Right lobe of liver (tissue), 6 donors: ENCODE measurements around the gene TSPAN18. TPM values are rescaled to one million over a fixed set of nuclear protein-coding genes. Genes with fewer than 3 reads are reported as not detected.

Source experiments
- ATAC-seq, 4 donors: fragments of 200-7000 bp; cut with Tn5 transposase; one replicate each; pipeline ENCODE4 v1.9.1; 2020; ENCODE audit warnings: mild to moderate bottlenecking in 4 of 4, moderate library complexity in 4 of 4
- DNase-seq, 3 donors: peaks; one replicate each; pipeline ENCODE4 v3.0.0-alpha.2; 2020
- H3K27ac ChIP-seq, 3 donors: fragments of 200-600 bp; one replicate each; pipeline ENCODE4 v1.8.0; 2022
- H3K27me3 ChIP-seq, 2 donors: fragments of 200-600 bp; one replicate each; pipeline ENCODE4 v1.8.0; 2022
- H3K36me3 ChIP-seq, 4 donors: fragments of 200-600 bp; sonication (generic) in 1 of 4; one replicate each; pipeline versions ENCODE4 v1.5.1 to v1.8.0; 2017 to 2022; ENCODE audit warnings: control low read depth in 1 of 4
- H3K4me1 ChIP-seq, 4 donors: fragments of 200-600 bp; sonication (generic) in 1 of 4; one replicate each; pipeline versions ENCODE4 v1.5.1 to v1.8.0; 2017 to 2022; ENCODE audit warnings: control low read depth in 1 of 4
- H3K4me3 ChIP-seq, 3 donors: fragments of 200-600 bp; one replicate each; pipeline ENCODE4 v1.8.0; 2022
- H3K9me3 ChIP-seq, 4 donors: fragments of 200-600 bp; sonication (generic) in 1 of 4; one replicate each; pipeline versions ENCODE4 v1.5.1 to v1.8.0; 2017 to 2022; ENCODE audit warnings: control low read depth in 1 of 4
- CTCF ChIP-seq, 4 donors: fragments of 200-600 bp in 3 of 4; fragments of 450-650 bp in 1 of 4; IDR thresholded peaks; one replicate each; pipeline versions ENCODE4 v1.5.1 to v1.8.0; 2016 to 2022; ENCODE audit warnings: antibody characterized with exemption in 4 of 4, mild to moderate bottlenecking in 2 of 4
- POLR2A ChIP-seq: fragments of 450-650 bp; IDR thresholded peaks from one replicate; pipeline ENCODE4 v1.6.1; 2017; ENCODE audit warnings: antibody characterized with exemption, mild to moderate bottlenecking
- WGBS: methylation state at CpG from one replicate; pipeline ENCODE4 v1.1.6; 2018; ENCODE audit warnings: low coverage, low lambda C conversion rate; ENCODE audit not compliant: insufficient coverage; ENCODE audit errors: missing lambda C conversion rate; 5-methylcytosine and 5-hydroxymethylcytosine counted together
- intact Hi-C, 2 donors: fragments of 100-400 bp; cut with DNase I; formaldehyde crosslinking; loops; one replicate each; pipeline versions ENCODE4 v1.11.2 to v1.14.1; 2022
- total RNA-seq, 6 experiments: library from RNA; depleted of rRNA in 2 of 6; stranded (reverse); fragments of >200 nt in 2 of 6; fragmentation: NEBNext Ultra II Directional in 3 of 6; extraction: Animal tissue kit (Norgen Biotek cat#: 25700) in 3 of 6; gene quantifications; one replicate each; pipeline versions ENCODE4 v1.1.0 to v1.2.4, GENCODE V29; 2016 to 2023
- donor health status: DM: no; HTN: yes; CAD: no.
- donor health status: DM: no; HTN: no; CAD: no.
- donor health status: DM: no; HTN: no; CAD: no.
- donor health status: DM: no; HTN: yes; CAD: no.
- donor health status: DM: no; HTN: yes; CAD: no.

Gene TSPAN18
- total RNA-seq, 6 experiments from 2014 or later, result 3.4 to 10.6 (median 5.3) TPM

GRCh38 chr11:44687388-44687787 lies 39.4 kb upstream of the TSPAN18 start:
- intact Hi-C loops, result no loop called here
- DNase-seq, result no peak
- no peak overlapping the region for H3K27ac ChIP-seq
- TF ChIP-seq CTCF (IDR thresholded peaks at IDR 0.05), result no peak
- no peak for TF ChIP-seq POLR2A
- no peaks in the 10 kb centered on the region for H3K36me3 ChIP-seq
- WGBS, result 41% methylated on average over 4 of the region's 4 CpGs
- no peak for ATAC-seq
- H3K4me3 ChIP-seq, result no peak overlapping the region
- no peaks in the 10 kb centered on the region for H3K4me1 ChIP-seq
- H3K9me3 ChIP-seq, result no peaks in the 10 kb centered on the region
- no peaks in the 10 kb centered on the region for H3K27me3 ChIP-seq

GRCh38 chr11:44689265-44689664 lies 37.5 kb upstream of the TSPAN18 start:
- Histone ChIP-seq H3K9me3 (no peaks in the 10 kb centered on the region), H3K4me1 (no peaks in the 10 kb centered on the region), H3K36me3 (no peaks in the 10 kb centered on the region), H3K27ac (no peak overlapping the region), H3K4me3 (no peak overlapping the region), H3K27me3 (no peaks in the 10 kb centered on the region)
- DNase-seq (no peak), ATAC-seq (no peak)
- intact Hi-C loops, result no loop called here
- WGBS, result 67% methylated on average over 2 of the region's 2 CpGs
- TF ChIP-seq CTCF (IDR thresholded peaks at IDR 0.05), result no peak
- TF ChIP-seq POLR2A, result no peak

- Histone ChIP-seq H3K36me3 (no peaks in the 10 kb centered on the region), H3K27ac (no peak overlapping the region), H3K27me3 (no peaks in the 10 kb centered on the region), H3K4me1 (no peaks in the 10 kb centered on the region), H3K9me3 (no peaks in the 10 kb centered on the region), H3K4me3 (no peak overlapping the region)
- 100% methylated on average over 2 of the region's 3 CpGs for WGBS
- TF ChIP-seq POLR2A (no peak), CTCF (IDR thresholded peaks at IDR 0.05) (no peak)
- intact Hi-C loops, result no loop called here
- DNase-seq, result no peak
- ATAC-seq, result no peak
Observed at GRCh38 chr11:44690651-44691050, 36.1 kb upstream of the TSPAN18 start.

- 89% methylated on average over 3 of the region's 10 CpGs for WGBS
- peak in 1 of 4 donors; percentile 22 for ATAC-seq
Observed at GRCh38 chr11:44692460-44692859, 34.3 kb upstream of the TSPAN18 start.

More at GRCh38 chr11:44692460-44692859, 34.3 kb upstream of the TSPAN18 start:
- Histone ChIP-seq H3K27ac (no peak overlapping the region), H3K9me3 (no peaks in the 10 kb centered on the region), H3K4me1 (no peaks in the 10 kb centered on the region), H3K27me3 (no peaks in the 10 kb centered on the region), H3K36me3 (no peaks in the 10 kb centered on the region), H3K4me3 (no peak overlapping the region)
- intact Hi-C loops, result no loop called here
- no peak for DNase-seq
- TF ChIP-seq POLR2A (no peak), CTCF (IDR thresholded peaks at IDR 0.05) (no peak)
